ENCODE results near the gene GPR18.

- TF ChIP-seq EZH2phosphoT487 (IDR thresholded peaks at IDR 0.05; ENCODE audit: low read length) (no peak), EZH2 (optimal IDR thresholded peaks at IDR 0.05; ENCODE audit: low read depth, low read length) (no peak)
- TF ChIP-seq, protein P1, sequence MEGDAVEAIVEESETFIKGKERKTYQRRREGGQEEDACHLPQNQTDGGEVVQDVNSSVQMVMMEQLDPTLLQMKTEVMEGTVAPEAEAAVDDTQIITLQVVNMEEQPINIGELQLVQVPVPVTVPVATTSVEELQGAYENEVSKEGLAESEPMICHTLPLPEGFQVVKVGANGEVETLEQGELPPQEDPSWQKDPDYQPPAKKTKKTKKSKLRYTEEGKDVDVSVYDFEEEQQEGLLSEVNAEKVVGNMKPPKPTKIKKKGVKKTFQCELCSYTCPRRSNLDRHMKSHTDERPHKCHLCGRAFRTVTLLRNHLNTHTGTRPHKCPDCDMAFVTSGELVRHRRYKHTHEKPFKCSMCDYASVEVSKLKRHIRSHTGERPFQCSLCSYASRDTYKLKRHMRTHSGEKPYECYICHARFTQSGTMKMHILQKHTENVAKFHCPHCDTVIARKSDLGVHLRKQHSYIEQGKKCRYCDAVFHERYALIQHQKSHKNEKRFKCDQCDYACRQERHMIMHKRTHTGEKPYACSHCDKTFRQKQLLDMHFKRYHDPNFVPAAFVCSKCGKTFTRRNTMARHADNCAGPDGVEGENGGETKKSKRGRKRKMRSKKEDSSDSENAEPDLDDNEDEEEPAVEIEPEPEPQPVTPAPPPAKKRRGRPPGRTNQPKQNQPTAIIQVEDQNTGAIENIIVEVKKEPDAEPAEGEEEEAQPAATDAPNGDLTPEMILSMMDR (IDR thresholded peaks at IDR 0.05; ENCODE audit: low read length): no peak
Observed at GRCh38 chr13:99287551-99287950, 29.4 kb upstream of the GPR18 start.
